ENCODE measurements around the gene APOM.

APOM gene

DNA sequence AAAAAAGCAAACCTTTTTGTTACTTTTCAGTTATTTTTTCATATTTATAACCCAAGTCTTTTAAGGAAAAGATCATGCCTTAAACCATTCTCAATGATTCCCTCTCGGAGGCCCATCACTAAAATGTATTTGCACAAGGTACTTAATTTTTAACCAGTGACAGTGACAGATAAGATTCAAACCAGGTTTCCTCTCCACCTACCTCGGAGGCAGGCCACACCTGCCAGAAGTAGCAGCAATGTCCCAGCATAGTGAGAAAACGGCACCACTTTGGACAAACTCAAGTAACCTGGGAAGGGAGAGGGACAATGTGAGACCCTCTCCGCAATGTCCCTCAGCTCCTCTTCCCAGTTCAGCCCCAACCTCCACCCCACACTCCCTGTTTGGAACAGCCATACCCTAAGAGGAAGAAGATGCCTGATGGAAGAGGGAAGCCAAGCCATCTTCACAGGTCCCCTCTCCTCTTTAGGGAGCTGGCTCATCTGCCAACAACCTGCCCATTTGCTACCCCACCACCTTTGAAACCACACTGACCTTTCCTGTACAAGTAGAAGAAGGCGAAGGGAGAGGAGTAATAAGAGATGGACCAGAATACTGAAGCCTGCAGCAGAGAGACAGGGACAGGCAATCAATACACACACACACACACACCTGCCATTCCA is 45.2 kb downstream of the APOM start:
- no peak for DNase-seq (ENCODE audit: low read depth)
- H3K4me3 ChIP-seq (ENCODE audit: low read depth, low read length): no peak overlapping the region

GRCh38 chr6:31701666-31702404 is 46.1 kb downstream of the APOM start:
- H3K4me3 ChIP-seq (ENCODE audit: low read depth, low read length): peak overlapping the region; percentile 81
- no peak for DNase-seq (ENCODE audit: low read depth)

DNA sequence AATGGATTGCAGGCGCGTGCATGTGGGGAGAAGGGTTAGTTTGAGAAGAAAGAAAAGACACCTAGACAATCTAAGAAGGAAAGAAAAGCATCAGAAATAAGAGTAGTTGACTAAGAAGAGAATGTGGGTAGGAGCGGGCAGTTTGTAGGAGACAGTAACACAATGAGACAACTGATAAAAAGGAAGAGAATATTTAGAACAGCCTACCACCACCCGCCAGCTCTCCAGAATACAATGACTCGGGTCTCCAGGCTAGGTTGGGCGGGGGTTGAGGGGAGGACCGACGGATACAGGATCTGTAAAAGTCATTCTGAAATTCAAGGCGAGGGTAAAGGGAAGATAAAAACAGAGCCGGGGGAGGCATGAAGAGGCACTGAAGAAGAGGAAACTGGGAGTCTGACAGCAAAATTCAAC is 46.7 kb downstream of the APOM start:
- peak overlapping the region; percentile 81 for H3K4me3 ChIP-seq (ENCODE audit: low read depth, low read length)
- DNase-seq (ENCODE audit: low read depth): no peak

GRCh38 chr6:31702819-31703716 is 47.4 kb downstream of the APOM start, which contains the start of gene ABHD16A:
ABHD16A (minus strand) TSS chr6:31703324; CDS start chr6:31703281, 43 bp downstream.
- DNase-seq (ENCODE audit: low read depth): peak; percentile 94
- H3K4me3 ChIP-seq (ENCODE audit: low read depth, low read length): peak within 1 kb of the TSS; percentile 81

GRCh38 chr6:31705931-31706330 is 50.2 kb downstream of the APOM start:
- no peak overlapping the region for H3K4me3 ChIP-seq (ENCODE audit: low read depth, low read length)
- no peak for DNase-seq (ENCODE audit: low read depth)

- no peak for DNase-seq (ENCODE audit: low read depth)
- H3K4me3 ChIP-seq (ENCODE audit: low read depth, low read length): no peak within 1 kb of the TSS
Observed at GRCh38 chr6:31706599-31706998, 50.9 kb downstream of the APOM start, which contains the start of gene LY6G6F. LY6G6F (plus strand) TSS chr6:31706866; CDS start chr6:31706907, 41 bp downstream.

- DNase-seq (ENCODE audit: low read depth): no peak
- H3K4me3 ChIP-seq (ENCODE audit: low read depth, low read length): no peak overlapping the region
Observed at GRCh38 chr6:31707701-31708100, 52.0 kb downstream of the APOM start.

Measured in skeletal muscle cell (primary cell).